ENCODE measurements around the gene CSTF2T. TPM values are rescaled to one million over a fixed set of nuclear protein-coding genes. Genes with fewer than 3 reads are reported as not detected.

The CSTF2T gene
- total and polyA plus RNA-seq, 2 donors (not counting 3 experiments of a cell fraction or from before 2014, with no cell fraction given), result 4.8 to 19.8 TPM

DNA sequence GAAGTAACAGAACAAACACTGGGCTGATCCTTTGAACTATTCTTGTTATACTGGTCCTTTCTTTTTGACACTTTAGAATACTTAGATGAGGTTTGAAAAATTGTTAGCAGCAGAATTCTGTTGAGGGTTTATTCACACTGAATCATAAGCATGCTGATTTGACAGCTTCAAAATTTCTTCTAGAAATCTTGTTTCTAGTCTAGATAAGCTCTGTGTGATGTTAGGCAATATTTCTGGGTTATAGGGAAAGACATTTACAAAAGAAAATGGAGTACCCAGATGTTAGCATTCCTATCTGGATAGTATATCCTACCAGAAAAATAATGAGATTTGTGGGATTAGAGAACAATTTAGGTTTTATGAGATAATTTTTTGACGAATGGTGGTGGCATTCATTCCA, 12.1 kb downstream of the CSTF2T start:
- TF ChIP-seq MYC (IDR thresholded peaks at IDR 0.05; ENCODE audit: low read depth, low read length) (no peak), EZH2 (IDR thresholded peaks at IDR 0.05; ENCODE audit: borderline replicate concordance, low read depth, low read length, severe bottlenecking) (no peak), GATA2 (IDR thresholded peaks at IDR 0.05; ENCODE audit: insufficient read depth, insufficient read length, low read depth, low read length) (no peak), FOS (IDR thresholded peaks at IDR 0.05; ENCODE audit: borderline replicate concordance, insufficient read depth, low read length) (no peak), POLR2AphosphoS5 (IDR thresholded peaks at IDR 0.05; ENCODE audit: insufficient read depth, low read depth, low read length) (no peak), MAX (IDR thresholded peaks at IDR 0.05; ENCODE audit: insufficient read depth, insufficient read length) (no peak), CTCF (IDR thresholded peaks at IDR 0.05; ENCODE audit: extremely low read depth in 1 of 2, insufficient read depth in 1 of 2, low read depth in 1 of 2, low read length in 2 of 2) (no peak), JUN (IDR thresholded peaks at IDR 0.05; ENCODE audit: borderline replicate concordance, insufficient read depth, insufficient read length, low read depth) (no peak), POLR2A (IDR thresholded peaks at IDR 0.05; ENCODE audit: low read depth, low read length) (no peak)
- dilution Hi-C loops (cut with MboI; ENCODE audit: extremely low pct_ligation_motif_present, low sequenced_read_pairs), result no loop called here
- H3K36me3 ChIP-seq (ENCODE audit: control insufficient read depth in 2 of 2, extremely low read depth in 1 of 2, insufficient read depth in 2 of 2, low read length in 2 of 2), result no peaks in the 10 kb centered on the region
- no peaks in the 10 kb centered on the region for H3K9me3 ChIP-seq (replicated peaks; ENCODE audit: control insufficient read depth, insufficient read depth, low read length)
- intact Hi-C loops (cut with micrococcal nuclease), result no loop called here
- H3K79me2 ChIP-seq (ENCODE audit: control insufficient read depth, insufficient read depth, low read length), result no peaks in the 10 kb centered on the region
- H4K20me1 ChIP-seq (replicated peaks; ENCODE audit: control insufficient read depth, extremely low read depth, insufficient read depth, low read length), result no peaks in the 10 kb centered on the region
- no peaks in the 10 kb centered on the region for H3K9me1 ChIP-seq (replicated peaks; ENCODE audit: control insufficient read depth, extremely low read depth, insufficient read depth, low read length)
- H3K4me3 ChIP-seq (replicated peaks in 1 of 3; ENCODE audit: insufficient read depth in 1 of 3, low read depth in 1 of 3, low read length in 3 of 3), result no peak overlapping the region
- DNase-seq (ENCODE audit: low read depth, low spot score) (no peak), FAIRE-seq (no peak)
- no TSS peak for BruUV-seq (replicated peaks)
- H3K27ac ChIP-seq (ENCODE audit: insufficient read depth, low read depth, low read length), result no peak overlapping the region
- CTCF ChIA-PET, result no interaction called here
- H3K4me2 ChIP-seq (ENCODE audit: insufficient read depth, low read length), result no peak overlapping the region
- peaks cover 5% of the 10 kb centered on the region for H3K4me1 ChIP-seq (ENCODE audit: control insufficient read depth, extremely low read depth, insufficient read depth, low read length)
- H3K9ac ChIP-seq (replicated peaks; ENCODE audit: extremely low read depth, insufficient read depth, low read length), result no peak overlapping the region
- no peak overlapping the region for H2AFZ ChIP-seq (ENCODE audit: low read depth, low read length)
- no peaks in the 10 kb centered on the region for H3K27me3 ChIP-seq (ENCODE audit: control insufficient read depth in 2 of 2, insufficient read depth in 2 of 2, low read length in 2 of 2)
- POLR2A ChIA-PET, result no interaction called here

Measured in endothelial cell of umbilical vein (primary cell).